GM12872 (cell line): ENCODE results near the gene NCBP2L.

Experiments used
- CTCF ChIP-seq: IDR thresholded peaks from 3 replicates; pipeline ENCODE4 v1.5.1; 2011; ENCODE audit warnings: low read depth, mild to moderate bottlenecking, low read length, moderate library complexity; ENCODE audit not compliant: insufficient read depth

The NCBP2L gene

GRCh38 chrX:107766470-107767150, 10.9 kb upstream of the NCBP2L start:
- no peak for TF ChIP-seq CTCF

GRCh38 chrX:107768051-107768450, 9.5 kb upstream of the NCBP2L start:
- no peak for TF ChIP-seq CTCF

GRCh38 chrX:107769581-107770317, 7.8 kb upstream of the NCBP2L start:
- no peak for TF ChIP-seq CTCF

GRCh38 chrX:107773206-107773605, 4.3 kb upstream of the NCBP2L start:
- no peak for TF ChIP-seq CTCF

- TF ChIP-seq CTCF = no peak
Measured at GRCh38 chrX:107773906-107774435, 3.6 kb upstream of the NCBP2L start.

GRCh38 chrX:107775000-107775733, 2.4 kb upstream of the NCBP2L start:
- TF ChIP-seq CTCF = 0 out of 3 replicates have a peak, but pooled peaks have one; percentile 1
